Activated CD4-positive, CD25-positive, alpha-beta regulatory T cell treated with anti-CD3 and anti-CD28 coated beads, Interleukin-2, amount 50 U/mL, for 16 hours (primary cell): Measurements from ENCODE around the gene PTPRQ.
"Not testable (repeated sequence)": the region's sequence is repeated elsewhere in the genome, so short reads cannot be mapped to it uniquely, and the experiment has no call there.

ENCODE experiments used
- DNase-seq: peaks from one replicate; pipeline ENCODE4 v3.0.0-alpha.2; 2020; ENCODE audit warnings: low read depth, low spot score

Gene PTPRQ

DNA sequence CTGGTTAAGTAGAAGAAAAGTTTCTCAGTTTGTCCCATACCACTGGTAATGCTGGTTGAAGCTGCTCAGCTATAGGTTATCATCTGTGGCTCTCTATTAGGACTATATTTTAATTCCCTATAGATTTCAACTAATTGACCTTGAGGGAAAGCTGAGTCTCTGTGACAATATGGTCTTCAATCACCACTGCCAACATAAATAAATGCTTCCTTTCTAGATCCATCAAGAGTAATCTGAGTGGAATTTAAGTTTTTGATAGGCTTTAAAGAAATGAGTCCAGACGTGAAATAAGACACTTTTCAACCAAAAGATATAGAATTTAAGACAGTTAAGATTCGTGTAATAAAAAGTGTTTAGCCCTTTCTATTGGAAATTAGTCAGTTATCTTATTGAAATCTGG is 199.9 kb downstream of the PTPRQ start:
- no peak for DNase-seq

DNA sequence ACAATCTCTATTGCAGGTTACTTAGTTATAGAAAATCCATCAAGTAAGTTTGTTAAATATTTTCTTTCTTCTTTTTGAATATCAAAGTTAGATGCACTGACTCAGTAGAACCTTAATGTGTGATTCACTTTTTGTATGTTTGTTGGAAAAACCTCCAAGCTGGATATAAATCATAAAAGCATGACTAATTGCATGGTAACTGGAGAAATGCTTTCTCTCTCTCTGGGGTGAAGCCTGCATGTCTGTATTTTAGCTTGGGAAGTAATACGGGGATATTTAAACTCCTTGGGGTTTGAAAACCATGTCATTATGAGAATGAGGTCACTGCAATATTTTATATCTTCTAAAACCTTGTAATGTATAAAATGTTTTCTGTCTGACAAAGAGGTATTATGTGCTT is 204.8 kb downstream of the PTPRQ start:
- no peak for DNase-seq

DNA sequence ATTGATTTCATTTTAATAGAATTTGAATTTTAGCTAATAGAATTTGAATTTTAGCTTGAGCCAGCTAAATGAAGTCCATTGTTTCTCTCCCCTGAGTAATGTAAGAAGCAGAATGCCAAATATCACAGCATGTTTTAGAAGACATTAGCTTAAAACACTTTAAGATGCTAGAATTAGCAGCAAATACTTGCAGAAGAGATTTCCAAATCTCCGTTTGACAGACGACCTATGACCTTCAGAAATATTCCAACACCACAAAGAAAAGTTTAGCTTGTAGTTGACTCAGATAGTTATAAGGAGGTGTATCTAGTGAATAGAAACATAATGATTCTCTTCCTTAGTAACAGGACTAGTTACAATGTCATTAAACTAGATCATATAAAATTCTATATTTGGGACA is 211.7 kb downstream of the PTPRQ start:
- DNase-seq = no peak

DNA sequence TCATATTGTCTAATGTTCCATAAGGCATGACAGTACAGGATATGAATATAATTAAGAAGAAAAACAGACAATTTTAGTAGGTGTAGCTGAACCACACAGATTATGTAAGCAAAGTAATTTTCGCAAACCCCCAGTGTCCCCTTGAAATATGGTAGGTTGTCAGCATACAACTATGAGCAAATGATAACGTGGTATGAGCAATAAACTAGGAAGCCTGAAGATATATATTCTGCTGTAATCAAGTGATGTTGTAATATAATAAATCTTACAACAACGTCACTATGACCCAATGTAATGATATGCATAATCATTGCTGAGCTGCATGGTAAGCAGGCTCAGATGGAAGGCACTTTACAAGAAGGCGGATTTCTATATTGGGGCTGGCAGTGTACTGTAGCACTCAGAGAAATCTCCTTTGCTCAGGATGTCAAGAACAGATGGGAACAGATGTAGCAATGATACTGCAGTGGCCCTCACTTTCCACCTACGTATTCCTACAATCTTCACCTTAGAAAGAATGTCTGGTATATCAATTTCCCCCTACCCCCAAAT is 215.6 kb downstream of the PTPRQ start:
- no peak for DNase-seq

DNA sequence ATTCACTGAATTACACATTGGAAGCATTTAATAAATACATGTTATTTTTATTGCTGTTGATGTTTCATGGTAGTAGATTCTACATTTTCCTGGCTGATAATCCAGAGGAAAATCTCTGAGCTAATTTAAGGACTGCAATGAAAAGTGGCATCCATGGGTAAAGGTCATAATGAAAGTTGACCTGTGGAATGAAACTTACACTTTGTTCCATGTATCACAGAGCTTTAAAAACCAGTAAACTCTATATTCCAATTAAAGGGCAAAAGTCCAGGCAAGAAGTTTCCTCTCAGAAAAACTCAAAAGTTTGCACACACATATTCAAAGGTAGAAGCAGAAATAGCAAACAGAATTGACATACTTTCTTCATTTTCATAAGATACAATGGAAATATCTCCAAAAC is 218.6 kb downstream of the PTPRQ start:
- no peak for DNase-seq

DNA sequence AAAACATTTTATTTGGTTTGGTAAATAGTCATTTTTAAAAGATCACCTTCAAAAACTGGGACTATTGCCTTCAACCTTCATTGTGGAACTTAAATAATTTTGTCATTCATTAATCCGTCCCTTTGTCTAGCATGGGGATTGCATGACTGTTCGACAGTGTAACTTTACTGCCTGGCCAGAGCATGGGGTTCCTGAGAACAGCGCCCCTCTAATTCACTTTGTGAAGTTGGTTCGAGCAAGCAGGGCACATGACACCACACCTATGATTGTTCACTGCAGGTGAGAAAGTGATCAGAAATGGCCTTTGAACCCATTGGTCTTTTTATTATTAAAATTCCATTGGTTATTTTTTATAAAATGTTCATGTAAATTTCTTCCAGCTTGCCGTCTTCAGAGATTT is 226.2 kb downstream of the PTPRQ start:
- no peak for DNase-seq

DNA sequence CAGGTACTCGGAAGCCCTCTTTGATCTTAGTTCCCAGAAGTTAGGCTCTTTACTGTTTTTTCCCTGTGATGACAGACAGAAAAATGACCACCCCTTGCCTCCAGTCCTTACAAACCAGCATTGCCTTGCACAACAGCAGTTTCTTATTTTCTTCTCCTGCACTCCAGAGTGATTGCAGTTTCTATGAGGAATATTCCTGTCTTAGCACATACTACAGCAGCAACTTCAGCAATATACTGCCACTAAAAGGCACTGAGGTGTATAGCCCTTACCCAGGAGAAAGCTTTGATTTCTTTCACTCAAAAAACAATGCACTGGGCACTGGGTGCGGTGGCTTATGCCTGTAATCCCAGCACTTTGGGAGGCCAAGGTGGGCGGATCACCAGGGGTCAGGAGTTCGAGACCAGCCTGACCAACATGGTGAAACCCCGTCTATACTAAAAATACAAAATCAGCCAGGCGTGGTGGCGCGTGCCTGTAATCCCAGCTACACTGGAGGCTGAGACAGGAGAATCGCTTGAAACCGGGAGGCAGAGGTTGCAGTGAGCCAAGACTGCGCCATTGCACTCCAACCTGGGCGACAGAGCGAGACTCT is 232.1 kb downstream of the PTPRQ start:
- DNase-seq = not testable (repeated sequence)

DNA sequence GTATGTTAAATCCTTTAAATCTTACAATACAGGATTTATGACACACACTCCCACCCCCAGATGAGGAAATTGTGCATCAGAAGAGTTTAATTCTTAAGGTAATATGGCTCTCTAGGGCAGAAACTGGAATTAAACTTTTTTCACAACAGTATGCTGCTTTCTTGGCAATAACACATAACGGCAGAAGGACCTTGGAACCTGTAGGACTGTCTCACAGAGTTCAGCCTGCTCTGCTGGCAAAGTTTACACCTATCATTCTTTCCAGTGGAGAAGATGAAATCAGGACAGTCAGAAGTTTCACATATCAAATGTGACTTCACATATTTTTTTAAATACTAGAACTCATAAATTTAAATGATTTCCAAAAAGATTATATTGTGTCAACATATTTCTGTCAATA is 232.8 kb downstream of the PTPRQ start:
- DNase-seq = no peak

DNA sequence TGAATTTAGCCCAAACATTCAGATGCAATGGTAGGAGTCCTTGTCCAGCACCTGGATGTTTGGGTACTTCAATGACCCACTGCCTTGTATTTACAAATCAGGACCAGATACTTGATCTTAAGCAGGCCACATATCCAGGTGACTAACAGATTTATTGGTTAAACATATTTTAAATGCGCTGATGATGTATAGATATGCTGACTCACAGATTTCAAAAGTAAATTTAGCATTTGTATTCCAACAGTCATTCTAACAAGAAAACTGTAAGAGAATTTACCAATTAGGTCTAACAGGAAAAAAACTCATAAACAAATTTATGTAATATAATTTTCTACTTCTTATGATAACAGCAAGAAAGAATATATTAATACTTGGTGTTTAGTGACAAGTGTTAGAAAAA is 234.0 kb downstream of the PTPRQ start:
- no peak for DNase-seq

DNA sequence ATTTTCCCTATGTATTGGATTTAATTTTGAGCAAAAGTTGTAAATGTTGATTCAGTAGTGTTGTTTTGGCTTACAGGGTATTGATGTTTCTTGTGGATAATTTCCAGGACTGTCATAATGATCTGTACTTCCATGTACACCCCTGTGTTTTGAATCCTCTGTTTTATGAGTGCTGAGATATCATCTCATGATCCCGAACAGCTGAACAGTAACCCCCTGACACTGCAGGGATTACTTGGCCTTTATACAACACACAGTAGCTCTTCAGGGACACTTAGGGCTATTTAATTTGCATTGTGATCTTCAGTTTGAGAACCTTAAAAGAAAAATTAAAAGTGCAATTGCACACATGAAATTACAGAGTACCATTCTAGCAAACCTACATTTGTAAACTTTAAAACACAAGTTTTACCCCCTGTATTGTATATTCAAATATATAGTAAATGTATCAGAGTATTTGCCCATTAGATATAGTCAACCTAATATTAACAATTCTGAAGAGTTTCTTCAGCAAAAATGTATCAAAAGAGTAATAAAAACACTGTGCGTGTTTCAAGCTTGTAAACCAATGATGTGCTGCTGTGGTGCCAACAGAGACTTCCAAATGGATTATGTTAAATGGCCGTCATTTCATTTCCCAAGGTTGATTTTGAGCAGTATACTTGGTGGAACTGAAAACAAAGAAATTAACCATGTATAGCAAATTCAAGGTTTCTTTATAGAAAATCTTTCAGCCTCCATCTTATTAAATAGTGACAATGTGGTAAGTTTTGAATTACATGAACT is 235.5 kb downstream of the PTPRQ start:
- no peak for DNase-seq

DNA sequence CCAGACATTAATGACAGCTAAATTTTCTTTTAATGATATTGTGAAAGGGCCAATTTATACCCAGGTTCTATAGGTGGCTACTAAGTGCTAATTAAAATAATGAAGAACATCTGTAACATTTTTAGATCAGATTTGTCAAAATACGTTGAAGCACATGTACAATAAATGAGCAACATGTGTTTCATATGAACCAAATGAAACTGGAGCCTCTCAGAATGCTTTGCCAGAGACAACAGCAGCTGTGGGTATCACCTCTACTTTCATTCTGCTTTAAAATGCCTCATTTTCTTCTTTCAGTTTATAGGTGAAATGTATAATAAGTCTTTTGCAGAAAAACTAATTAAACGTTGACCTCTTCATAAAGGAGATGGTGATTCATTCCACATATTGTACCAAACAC is 237.3 kb downstream of the PTPRQ start:
- DNase-seq = no peak

DNA sequence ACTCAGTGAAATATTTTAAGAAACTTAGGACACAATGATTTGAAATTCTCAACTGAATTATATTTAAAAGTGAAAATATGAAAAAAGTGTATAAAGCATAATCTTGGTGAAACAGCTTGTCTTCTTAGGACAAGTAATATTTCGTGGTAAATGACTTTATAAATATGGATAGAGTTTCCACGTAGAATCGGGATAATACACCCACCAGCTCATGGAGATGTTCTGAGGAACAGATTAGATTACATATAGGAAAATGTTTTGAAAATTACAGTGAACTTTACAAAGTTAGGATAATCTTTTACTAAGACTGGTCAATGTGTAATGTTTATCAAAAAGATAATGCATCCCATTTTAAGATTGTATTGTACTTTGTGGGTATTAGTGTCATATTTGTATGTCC is 237.8 kb downstream of the PTPRQ start:
- no peak for DNase-seq

DNA sequence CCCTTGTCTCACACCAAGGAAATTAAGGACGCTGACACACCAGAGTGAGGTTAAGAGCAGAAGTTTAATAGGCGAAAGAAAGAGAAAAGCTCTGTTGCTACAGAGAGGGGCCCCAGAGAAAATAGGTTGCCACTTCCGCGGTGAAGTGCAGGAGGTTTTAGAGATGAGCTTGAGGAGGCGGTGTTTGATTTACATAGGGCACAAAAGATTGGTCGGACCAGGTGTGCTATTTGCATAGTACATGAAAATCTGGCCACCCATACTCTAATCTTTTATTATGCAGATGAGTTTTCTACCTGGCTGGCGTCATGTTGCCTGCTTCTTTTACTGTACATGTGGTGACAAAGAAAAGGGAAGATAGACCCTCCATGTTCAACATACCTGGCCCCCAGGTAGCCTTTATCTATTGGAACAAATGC is 240.1 kb downstream of the PTPRQ start:
- DNase-seq = no peak

DNA sequence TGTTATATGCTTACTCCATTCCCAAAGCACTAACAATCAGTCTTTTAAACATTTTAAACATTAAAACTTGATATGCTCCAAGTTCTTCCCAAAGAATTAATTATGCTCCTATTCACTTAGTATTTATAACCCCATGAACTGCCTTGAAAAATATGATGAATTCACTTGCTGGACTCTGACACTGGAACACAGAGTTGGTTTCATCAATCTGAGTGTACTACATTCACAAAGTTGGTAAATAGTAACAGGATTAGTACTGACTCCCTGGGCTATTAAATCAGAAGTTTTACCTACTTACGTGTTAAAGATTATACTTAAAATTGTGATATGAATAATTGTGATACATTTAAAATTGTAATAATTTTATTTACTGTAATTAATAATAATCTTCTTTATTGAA is 246.1 kb downstream of the PTPRQ start:
- DNase-seq = no peak

DNA sequence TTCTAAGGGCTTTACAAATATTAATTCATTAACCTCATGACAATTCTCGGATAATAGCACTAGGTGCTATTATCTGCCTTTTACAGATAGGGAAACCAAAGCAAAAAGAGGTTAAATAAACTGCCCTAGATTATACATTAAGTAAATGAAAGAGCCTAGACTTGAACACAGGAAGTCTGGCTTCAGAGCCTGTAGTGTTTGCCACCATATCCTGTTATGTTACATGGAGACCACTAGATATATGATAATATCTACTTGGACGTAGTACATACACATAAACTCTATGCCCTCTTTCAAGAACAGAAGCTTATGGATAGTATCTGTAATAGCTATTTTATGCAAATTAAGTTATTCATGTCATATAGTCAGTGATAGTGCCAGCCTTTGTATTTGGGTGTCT is 246.5 kb downstream of the PTPRQ start:
- no peak for DNase-seq

DNA sequence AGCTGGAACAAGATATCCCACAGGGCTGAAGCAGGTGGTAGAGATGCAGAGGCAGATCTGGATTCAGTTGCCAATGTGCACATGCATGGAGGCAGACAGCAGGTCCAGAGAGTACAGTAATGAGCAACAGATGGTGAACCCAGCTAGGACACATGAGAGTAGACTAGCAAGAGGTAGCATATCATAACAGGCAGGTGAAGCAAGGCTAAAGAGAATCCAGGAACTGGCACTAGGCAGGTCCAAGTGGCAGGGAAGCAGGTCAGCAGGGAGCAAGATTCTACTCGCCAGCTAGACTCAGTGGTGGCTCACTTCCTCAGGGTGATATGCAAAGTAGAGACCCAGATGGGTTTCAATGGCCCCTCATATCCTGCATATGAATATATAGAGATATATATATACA is 248.1 kb downstream of the PTPRQ start:
- no peak for DNase-seq

DNA sequence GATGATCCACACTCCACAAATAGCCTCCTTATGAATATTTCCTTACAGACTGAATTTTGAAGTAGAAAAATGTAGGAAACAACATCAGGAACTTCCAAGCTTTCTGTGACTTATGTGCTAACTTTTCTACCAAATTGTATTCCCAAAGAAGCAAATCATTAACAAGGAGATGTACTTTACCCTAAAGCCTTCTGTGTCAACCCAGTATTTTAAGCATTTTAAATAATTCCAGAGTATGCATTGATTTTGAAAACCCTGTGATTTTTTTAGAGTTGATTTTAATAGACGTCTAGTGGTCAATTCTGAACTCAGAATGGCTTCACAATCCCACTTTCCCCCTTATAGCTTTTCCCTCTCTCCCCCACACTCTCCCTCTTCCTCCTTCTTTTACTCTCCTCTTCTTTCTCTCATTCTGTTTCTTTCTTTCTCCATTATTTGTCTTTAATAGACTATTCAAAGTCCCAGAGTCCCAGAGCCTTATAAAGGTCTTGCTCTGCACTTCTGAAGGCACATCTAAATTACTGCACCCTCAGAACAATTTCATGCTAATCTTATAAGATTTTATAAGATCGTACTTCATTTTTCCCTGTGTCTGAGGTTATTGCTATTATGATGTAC is 253.3 kb downstream of the PTPRQ start:
- DNase-seq = no peak

DNA sequence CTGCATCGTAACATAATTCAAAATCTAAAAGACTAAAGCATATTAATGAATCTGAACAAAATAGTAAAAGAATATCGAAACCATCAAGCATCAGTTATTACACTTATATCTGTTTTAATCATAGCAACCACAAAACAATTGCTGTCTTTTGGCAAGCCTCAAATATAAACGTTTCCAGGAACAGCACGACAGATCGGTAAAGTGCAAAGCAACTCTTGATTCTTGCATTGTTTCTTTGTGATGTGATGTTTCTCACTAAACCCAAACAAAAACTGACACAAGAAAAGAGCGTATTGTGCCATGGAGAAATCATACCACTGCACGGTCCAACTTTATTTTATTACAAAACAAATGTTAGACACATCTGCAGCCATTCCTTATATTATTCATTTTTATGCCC is 254.2 kb downstream of the PTPRQ start:
- DNase-seq = no peak

DNA sequence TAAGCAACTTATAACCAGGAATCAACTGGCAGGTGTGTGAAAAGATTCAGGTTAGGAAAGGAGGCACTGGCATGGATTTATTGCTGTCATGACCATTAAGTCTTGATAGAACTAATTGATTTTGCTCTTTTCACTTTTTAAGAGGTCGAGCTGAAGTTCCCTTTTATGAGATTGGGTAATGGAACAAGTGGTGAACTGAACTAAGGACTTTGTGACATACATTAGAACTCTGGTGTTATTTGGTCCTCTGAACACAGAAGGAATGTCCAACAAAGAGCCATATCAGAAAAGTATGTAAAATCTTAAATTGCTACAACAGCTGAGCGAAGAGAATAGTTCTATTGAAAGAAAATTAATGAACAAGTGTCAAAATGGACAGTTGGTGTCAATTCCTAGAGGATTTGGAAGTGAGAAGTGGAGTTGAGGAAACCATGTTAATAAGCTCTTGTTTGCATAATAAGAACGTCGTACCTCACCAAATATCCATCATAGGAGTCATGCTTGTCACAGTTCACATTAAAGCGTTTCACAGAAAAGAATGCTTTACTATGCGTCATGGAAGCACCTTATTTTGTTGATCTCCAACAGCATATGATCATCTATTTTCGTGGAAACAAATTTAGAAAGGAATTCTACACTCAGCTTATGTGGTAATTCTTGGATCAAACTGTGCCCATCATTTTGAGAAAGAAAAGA is 255.0 kb downstream of the PTPRQ start:
- DNase-seq = no peak

DNA sequence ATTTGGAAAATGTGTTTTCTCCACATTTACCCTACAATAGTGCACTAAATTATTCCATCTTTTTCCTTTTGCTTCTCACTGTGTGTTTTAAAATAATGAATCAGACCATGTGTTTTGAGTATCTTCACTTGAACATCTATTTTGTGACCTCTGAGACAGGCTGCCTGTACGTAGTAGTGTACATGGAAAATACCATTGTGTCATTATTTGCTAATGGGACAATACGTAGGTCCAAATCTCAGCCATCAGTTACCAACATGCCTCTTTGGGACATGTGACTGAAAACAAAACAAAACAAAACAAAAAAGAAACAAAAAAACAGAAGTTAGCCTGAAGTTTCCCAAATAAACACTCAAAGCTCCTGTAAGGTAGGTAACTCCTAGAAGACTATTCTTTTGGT is 256.3 kb downstream of the PTPRQ start:
- no peak for DNase-seq

DNA sequence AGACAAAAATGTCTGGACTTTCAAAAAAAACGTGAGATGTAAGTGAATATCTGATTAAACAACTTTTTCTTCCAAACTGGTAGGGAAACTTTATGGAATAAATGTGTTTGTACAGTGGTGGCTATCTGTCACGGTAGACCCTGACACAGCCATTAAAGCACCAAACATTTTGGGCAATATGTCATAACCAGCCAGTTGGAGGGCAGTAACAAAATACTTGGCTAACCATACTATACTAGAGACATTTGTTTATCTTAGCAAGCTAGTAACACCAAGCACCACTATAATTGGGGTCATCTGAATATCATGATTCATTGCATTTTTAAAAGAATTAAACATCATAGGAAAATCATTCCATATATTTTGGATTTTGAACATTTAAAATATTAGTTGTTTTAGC is 257.4 kb downstream of the PTPRQ start:
- DNase-seq = no peak
